Tibial nerve (tissue), 4 donors: Measurements from ENCODE around the gene SERPINH1.

Source experiments
- EP300 ChIP-seq, 2 donors: sonication (generic); formaldehyde crosslinking; IDR thresholded peaks; one replicate each; pipeline ENCODE4 v1.6.1; 2017; ENCODE audit warnings: antibody characterized with exemption in 2 of 2, mild to moderate bottlenecking in 1 of 2
- POLR2A ChIP-seq, 2 donors: fragments of 450-650 bp; IDR thresholded peaks; one replicate each; pipeline ENCODE4 v1.6.1; 2017; ENCODE audit warnings: antibody characterized with exemption in 2 of 2, mild to moderate bottlenecking in 2 of 2, moderate library complexity in 2 of 2
- TF ChIP-seq, protein P1 (sequence below), 5 experiments: fragments of 200-600 bp in 3 of 5; fragments of 450-650 bp in 2 of 5; sonication (generic) in 3 of 5; IDR thresholded peaks; one replicate each; pipeline ENCODE4 v1.5.1; 2016 to 2019; ENCODE audit warnings: antibody characterized with exemption in 5 of 5, mild to moderate bottlenecking in 3 of 5, moderate library complexity in 2 of 5

DNA sequence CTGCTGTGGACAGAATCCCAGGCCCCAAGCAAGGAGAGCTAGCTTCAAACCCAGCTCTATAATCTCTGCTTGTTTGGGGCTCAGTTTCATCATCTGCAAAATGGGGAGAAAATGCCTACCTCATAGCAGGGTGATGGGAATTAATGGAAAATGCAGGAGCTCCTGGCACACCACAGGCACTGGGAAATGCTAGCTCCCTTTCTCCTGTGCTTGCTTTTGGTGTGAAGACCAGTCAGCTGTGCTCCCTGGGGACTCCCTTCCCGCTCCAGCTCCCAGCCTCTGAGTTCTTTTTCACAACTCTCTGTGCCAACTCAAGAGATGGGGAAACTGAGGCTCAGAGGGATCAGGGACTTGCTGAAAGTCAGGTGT lies 8.2 kb upstream of the SERPINH1 start:
- TF ChIP-seq POLR2A (IDR thresholded peaks at IDR 0.05) (no peak), EP300 (IDR thresholded peaks at IDR 0.05) (no peak)
- TF ChIP-seq, protein P1, sequence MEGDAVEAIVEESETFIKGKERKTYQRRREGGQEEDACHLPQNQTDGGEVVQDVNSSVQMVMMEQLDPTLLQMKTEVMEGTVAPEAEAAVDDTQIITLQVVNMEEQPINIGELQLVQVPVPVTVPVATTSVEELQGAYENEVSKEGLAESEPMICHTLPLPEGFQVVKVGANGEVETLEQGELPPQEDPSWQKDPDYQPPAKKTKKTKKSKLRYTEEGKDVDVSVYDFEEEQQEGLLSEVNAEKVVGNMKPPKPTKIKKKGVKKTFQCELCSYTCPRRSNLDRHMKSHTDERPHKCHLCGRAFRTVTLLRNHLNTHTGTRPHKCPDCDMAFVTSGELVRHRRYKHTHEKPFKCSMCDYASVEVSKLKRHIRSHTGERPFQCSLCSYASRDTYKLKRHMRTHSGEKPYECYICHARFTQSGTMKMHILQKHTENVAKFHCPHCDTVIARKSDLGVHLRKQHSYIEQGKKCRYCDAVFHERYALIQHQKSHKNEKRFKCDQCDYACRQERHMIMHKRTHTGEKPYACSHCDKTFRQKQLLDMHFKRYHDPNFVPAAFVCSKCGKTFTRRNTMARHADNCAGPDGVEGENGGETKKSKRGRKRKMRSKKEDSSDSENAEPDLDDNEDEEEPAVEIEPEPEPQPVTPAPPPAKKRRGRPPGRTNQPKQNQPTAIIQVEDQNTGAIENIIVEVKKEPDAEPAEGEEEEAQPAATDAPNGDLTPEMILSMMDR (IDR thresholded peaks at IDR 0.05) = no peak
